Gastrocnemius medialis (tissue), 4 donors: ENCODE measurements around the gene DEFB110. TPM values are rescaled to one million over a fixed set of nuclear protein-coding genes. Genes with fewer than 3 reads are reported as not detected.

Source experiments
- ATAC-seq, 2 donors: fragments of 150-250 bp; one replicate each; pipeline ENCODE4 v1.9.1; 2016
- DNase-seq, 2 donors: peaks; one replicate each; pipeline ENCODE4 v3.0.0-alpha.2; 2019
- H3K27ac ChIP-seq, 4 donors: fragments of 200-600 bp; sonication (generic); 1 replicate in 1 of 4; 2 replicates in 3 of 4; pipeline ENCODE4 v1.5.1; 2016 to 2018; ENCODE audit warnings: mild to moderate bottlenecking in 2 of 4, moderate library complexity in 1 of 4
- H3K27me3 ChIP-seq, 3 donors: fragments of 200-600 bp; sonication (generic) in 2 of 3; 1 replicate in 1 of 3; 2 replicates in 2 of 3; pipeline versions ENCODE4 v1.5.1 to v1.6.0; 2016 to 2019; ENCODE audit warnings: mild to moderate bottlenecking in 1 of 3, moderate library complexity in 1 of 3
- H3K36me3 ChIP-seq, 2 donors: fragments of 200-600 bp; sonication (generic) in 1 of 2; one replicate each; pipeline ENCODE4 v1.5.1; 2017 to 2018
- H3K4me1 ChIP-seq, 2 donors: fragments of 200-600 bp; sonication (generic) in 1 of 2; one replicate each; pipeline ENCODE4 v1.5.1; 2016 to 2017; ENCODE audit warnings: mild to moderate bottlenecking in 2 of 2
- H3K4me3 ChIP-seq, 4 donors: fragments of 200-600 bp; sonication (generic) in 3 of 4; 1 replicate in 1 of 4; 2 replicates in 3 of 4; pipeline ENCODE4 v1.5.1; 2016 to 2019; ENCODE audit warnings: mild to moderate bottlenecking in 2 of 4
- H3K9me3 ChIP-seq, 3 donors: fragments of 200-600 bp; sonication (generic) in 2 of 3; 1 replicate in 1 of 3; 2 replicates in 2 of 3; pipeline ENCODE4 v1.5.1; 2016 to 2019
- CTCF ChIP-seq, 5 experiments: fragments of 450-650 bp in 3 of 5; fragments of 200-600 bp in 2 of 5; sonication (generic) in 2 of 5; IDR thresholded peaks in 4 of 5; conservative IDR thresholded peaks in 1 of 5; 1 replicate in 4 of 5; 2 replicates in 1 of 5; pipeline ENCODE4 v1.5.1; 2016 to 2019; ENCODE audit warnings: antibody characterized with exemption in 5 of 5, mild to moderate bottlenecking in 3 of 5, moderate library complexity in 3 of 5
- POLR2A ChIP-seq, 2 donors: fragments of 450-650 bp; IDR thresholded peaks; one replicate each; pipeline ENCODE4 v1.6.1; 2017; ENCODE audit warnings: antibody characterized with exemption in 2 of 2, mild to moderate bottlenecking in 2 of 2, moderate library complexity in 2 of 2
- in situ Hi-C, 4 donors: fragments of 200-750 bp; cut with MboI; loops; one replicate each; pipeline versions ENCODE4 v1.15.0 to v1.8.0; 2017; ENCODE audit warnings: low sequenced_read_pairs in 4 of 4
- intact Hi-C: fragments of 100-400 bp; cut with DNase I; formaldehyde crosslinking; loops from one replicate; pipeline ENCODE4 v1.15.1; 2023; ENCODE audit warnings: low total_unique reads
- total RNA-seq, 4 donors: library from RNA; depleted of rRNA; stranded (reverse); fragments of >200 nt; gene quantifications; one replicate each; pipeline versions ENCODE4 v1.1.0 to v1.2.3, GENCODE V29; 2016

The DEFB110 gene
- total RNA-seq, result not detected

GRCh38 chr6:50021894-50022293 lies at the start of gene DEFB110:
Gene DEFB110 (minus strand): TSS chr6:50021994. CDS start chr6:50021935, 59 bp downstream.
- Histone ChIP-seq H3K27ac (no peak within 1 kb of the TSS), H3K4me1 (no peaks in the 10 kb centered on the region), H3K27me3 (no peaks in the 10 kb centered on the region), H3K4me3 (no peak within 1 kb of the TSS), H3K9me3 (no peaks in the 10 kb centered on the region), H3K36me3 (no peaks in the 10 kb centered on the region)
- in situ Hi-C loops (no loop called here), intact Hi-C loops (no loop called here)
- ATAC-seq (no peak), DNase-seq (no peak)
- TF ChIP-seq CTCF (IDR thresholded peaks at IDR 0.05 in 4 of 5, conservative IDR thresholded peaks at IDR 0.05 in 1 of 5), result no peak
- TF ChIP-seq POLR2A (IDR thresholded peaks at IDR 0.05), result no peak

- in situ Hi-C loops (no loop called here), intact Hi-C loops (no loop called here)
- Histone ChIP-seq H3K4me3 (no peak overlapping the region), H3K27ac (no peak overlapping the region), H3K9me3 (no peaks in the 10 kb centered on the region), H3K36me3 (no peaks in the 10 kb centered on the region), H3K4me1 (no peaks in the 10 kb centered on the region), H3K27me3 (no peaks in the 10 kb centered on the region)
- ATAC-seq (no peak), DNase-seq (no peak)
- no peak for TF ChIP-seq POLR2A (IDR thresholded peaks at IDR 0.05)
- TF ChIP-seq CTCF (IDR thresholded peaks at IDR 0.05 in 4 of 5, conservative IDR thresholded peaks at IDR 0.05 in 1 of 5), result no peak
These were observed 48.3 kb upstream of the DEFB110 start for GRCh38 chr6:50070101-50070500.

DNA sequence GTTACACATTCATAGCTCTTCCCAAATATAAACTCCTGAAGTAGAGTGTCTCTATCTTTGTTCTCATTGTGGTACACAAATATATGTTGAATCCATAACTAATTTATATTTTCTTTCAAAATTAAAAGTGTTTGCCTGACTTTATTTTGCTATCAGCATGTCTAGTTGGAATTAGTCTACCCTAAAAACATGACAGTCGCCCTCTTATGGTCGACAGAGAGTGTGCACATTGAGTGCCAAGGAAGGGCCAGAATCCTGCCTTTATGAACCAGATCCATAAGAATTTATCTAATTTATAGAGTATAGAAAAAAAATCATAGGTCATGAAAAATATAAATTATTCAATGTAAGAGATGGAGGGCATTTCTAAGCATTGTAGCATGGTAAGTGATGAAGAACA lies 40.3 kb upstream of the DEFB110 start:
- Histone ChIP-seq H3K4me3 (no peak overlapping the region), H3K27ac (no peak overlapping the region), H3K27me3 (no peaks in the 10 kb centered on the region), H3K36me3 (no peaks in the 10 kb centered on the region), H3K9me3 (no peaks in the 10 kb centered on the region), H3K4me1 (no peaks in the 10 kb centered on the region)
- no peak for TF ChIP-seq POLR2A (IDR thresholded peaks at IDR 0.05)
- intact Hi-C loops (no loop called here), in situ Hi-C loops (no loop called here)
- ATAC-seq (no peak), DNase-seq (no peak)

DNA sequence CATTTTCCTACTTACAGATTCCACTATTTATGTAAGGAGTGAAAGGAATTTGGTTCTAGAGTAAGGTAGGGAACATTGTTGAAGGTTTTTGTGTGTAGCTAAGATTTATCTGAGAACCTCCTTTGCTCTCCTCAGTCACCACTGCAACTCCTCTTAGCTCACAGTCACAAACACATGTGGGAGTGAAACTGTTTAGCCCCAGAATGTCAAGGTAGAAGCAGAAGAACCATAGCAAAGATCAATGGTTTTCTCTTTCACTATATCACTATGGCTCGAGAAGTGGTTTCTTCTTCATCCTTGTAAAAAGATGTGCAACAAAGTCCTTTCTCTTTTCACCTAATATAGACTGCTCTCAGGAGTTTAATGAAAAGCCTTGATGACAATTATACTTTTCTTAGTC lies 34.4 kb upstream of the DEFB110 start:
- no peak overlapping the region for H3K27ac ChIP-seq
- intact Hi-C loops (no loop called here), in situ Hi-C loops (no loop called here)
- no peaks in the 10 kb centered on the region for H3K27me3 ChIP-seq
- H3K9me3 ChIP-seq, result no peaks in the 10 kb centered on the region
- no peaks in the 10 kb centered on the region for H3K36me3 ChIP-seq
- TF ChIP-seq CTCF (IDR thresholded peaks at IDR 0.05 in 4 of 5, conservative IDR thresholded peaks at IDR 0.05 in 1 of 5) (no peak), POLR2A (IDR thresholded peaks at IDR 0.05) (no peak)
- DNase-seq (no peak), ATAC-seq (no peak)
- no peak overlapping the region for H3K4me3 ChIP-seq
- H3K4me1 ChIP-seq, result no peaks in the 10 kb centered on the region

- no peak within 1 kb of the TSS for H3K27ac ChIP-seq
- no peak for TF ChIP-seq POLR2A (IDR thresholded peaks at IDR 0.05)
- TF ChIP-seq CTCF (IDR thresholded peaks at IDR 0.05 in 4 of 5, conservative IDR thresholded peaks at IDR 0.05 in 1 of 5), result no peak
- no peak within 1 kb of the TSS for H3K4me3 ChIP-seq
- intact Hi-C loops, result no loop called here
- H3K4me1 ChIP-seq, result no peaks in the 10 kb centered on the region
- in situ Hi-C loops, result no loop called here
- DNase-seq, result no peak
- H3K9me3 ChIP-seq, result no peaks in the 10 kb centered on the region
- no peak for ATAC-seq
- H3K27me3 ChIP-seq, result no peaks in the 10 kb centered on the region
- no peaks in the 10 kb centered on the region for H3K36me3 ChIP-seq
These were observed 28.0 kb upstream of the DEFB110 start, which contains the start of gene DEFB112 for GRCh38 chr6:50049829-50050228. Gene DEFB112 (minus strand): TSS chr6:50049929. CDS start chr6:50049869, 60 bp downstream.
